Vagina (tissue), 2 donors: ENCODE data around the gene ATF7IP2. TPM values are rescaled to one million over a fixed set of nuclear protein-coding genes. Genes with fewer than 3 reads are reported as not detected.
"Not testable (repeated sequence)": the region's sequence is repeated elsewhere in the genome, so short reads cannot be mapped to it uniquely, and the experiment has no call there.

Source experiments
- DNase-seq, 2 donors: peaks; one replicate each; pipeline ENCODE4 v3.0.0-alpha.2; 2017; ENCODE audit errors: extremely low spot score in 2 of 2
- H3K27ac ChIP-seq: fragments of 200-600 bp; sonication (generic); one replicate; pipeline ENCODE4 v1.5.1; 2019
- H3K27me3 ChIP-seq: fragments of 200-600 bp; sonication (generic); one replicate; pipeline ENCODE4 v1.5.1; 2019
- H3K36me3 ChIP-seq, 2 donors: fragments of 200-600 bp; sonication (generic); one replicate each; pipeline ENCODE4 v1.5.1; 2017 to 2019
- H3K4me1 ChIP-seq: fragments of 200-600 bp; sonication (generic); one replicate; pipeline ENCODE4 v1.5.1; 2019
- H3K4me3 ChIP-seq, 2 donors: fragments of 200-600 bp; sonication (generic); 1 replicate in 1 of 2; 2 replicates in 1 of 2; pipeline ENCODE4 v1.5.1; 2016 to 2019
- H3K9me3 ChIP-seq: fragments of 200-600 bp; sonication (generic); one replicate; pipeline ENCODE4 v1.5.1; 2019
- POLR2A ChIP-seq, 2 donors: fragments of 450-650 bp; IDR thresholded peaks; one replicate each; pipeline ENCODE4 v1.6.1; 2017; ENCODE audit warnings: antibody characterized with exemption in 2 of 2, mild to moderate bottlenecking in 2 of 2, moderate library complexity in 2 of 2
- POLR2AphosphoS5 ChIP-seq, 2 donors: sonication (generic); formaldehyde crosslinking; IDR thresholded peaks; one replicate each; pipeline ENCODE4 v1.9.0; 2017; ENCODE audit warnings: antibody characterized with exemption in 2 of 2, mild to moderate bottlenecking in 2 of 2, low read depth in 1 of 2; ENCODE audit not compliant: insufficient read depth in 1 of 2
- intact Hi-C: fragments of 100-400 bp; cut with DNase I; formaldehyde crosslinking; loops from one replicate; pipeline ENCODE4 v1.15.1; 2023
- total RNA-seq: library from RNA; depleted of rRNA; stranded (reverse); fragments of >200 nt; gene quantifications from one replicate; pipeline ENCODE4 v1.2.3, GENCODE V29; 2016
- TF ChIP-seq, protein P1 (sequence below), 3 experiments: fragments of 450-650 bp in 2 of 3; fragments of 200-600 bp in 1 of 3; sonication (generic) in 1 of 3; IDR thresholded peaks; one replicate each; pipeline ENCODE4 v1.5.1; 2017 to 2019; ENCODE audit warnings: antibody characterized with exemption in 3 of 3, mild to moderate bottlenecking in 2 of 3, moderate library complexity in 2 of 3

Gene ATF7IP2
- total RNA-seq, 1 donor from 2014 or later: 5.4 TPM

DNA sequence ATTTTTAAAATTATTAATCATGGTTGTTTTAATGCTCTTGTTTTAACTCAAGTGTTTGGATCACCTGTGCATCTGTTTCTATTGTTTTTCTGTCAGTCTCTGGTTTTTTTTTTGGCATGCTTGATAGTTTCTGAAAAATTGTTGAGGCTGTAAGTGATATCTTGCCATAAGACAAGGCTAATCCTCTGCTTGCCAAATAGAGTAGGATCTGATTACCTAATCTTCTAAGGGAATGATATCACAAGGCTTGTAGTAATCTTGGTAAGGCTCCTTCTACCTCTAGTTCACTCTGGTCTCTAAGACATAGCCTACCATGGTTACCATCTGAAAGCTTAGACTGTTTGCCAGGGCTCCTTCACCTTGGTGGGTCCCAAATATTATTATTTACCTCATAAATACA is 81.0 kb downstream of the ATF7IP2 start:
- H3K36me3 ChIP-seq: no peaks in the 10 kb centered on the region
- intact Hi-C loops: no loop called here
- TF ChIP-seq POLR2AphosphoS5 (IDR thresholded peaks at IDR 0.05; ENCODE audit: insufficient read depth in 1 of 2, low read depth in 1 of 2) (no peak), POLR2A (IDR thresholded peaks at IDR 0.05) (no peak)
- TF ChIP-seq, protein P1, sequence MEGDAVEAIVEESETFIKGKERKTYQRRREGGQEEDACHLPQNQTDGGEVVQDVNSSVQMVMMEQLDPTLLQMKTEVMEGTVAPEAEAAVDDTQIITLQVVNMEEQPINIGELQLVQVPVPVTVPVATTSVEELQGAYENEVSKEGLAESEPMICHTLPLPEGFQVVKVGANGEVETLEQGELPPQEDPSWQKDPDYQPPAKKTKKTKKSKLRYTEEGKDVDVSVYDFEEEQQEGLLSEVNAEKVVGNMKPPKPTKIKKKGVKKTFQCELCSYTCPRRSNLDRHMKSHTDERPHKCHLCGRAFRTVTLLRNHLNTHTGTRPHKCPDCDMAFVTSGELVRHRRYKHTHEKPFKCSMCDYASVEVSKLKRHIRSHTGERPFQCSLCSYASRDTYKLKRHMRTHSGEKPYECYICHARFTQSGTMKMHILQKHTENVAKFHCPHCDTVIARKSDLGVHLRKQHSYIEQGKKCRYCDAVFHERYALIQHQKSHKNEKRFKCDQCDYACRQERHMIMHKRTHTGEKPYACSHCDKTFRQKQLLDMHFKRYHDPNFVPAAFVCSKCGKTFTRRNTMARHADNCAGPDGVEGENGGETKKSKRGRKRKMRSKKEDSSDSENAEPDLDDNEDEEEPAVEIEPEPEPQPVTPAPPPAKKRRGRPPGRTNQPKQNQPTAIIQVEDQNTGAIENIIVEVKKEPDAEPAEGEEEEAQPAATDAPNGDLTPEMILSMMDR (IDR thresholded peaks at IDR 0.05): no peak
- H3K4me3 ChIP-seq: no peak overlapping the region
- no peak overlapping the region for H3K27ac ChIP-seq
- DNase-seq: no peak
- no peaks in the 10 kb centered on the region for H3K4me1 ChIP-seq
- H3K9me3 ChIP-seq: no peaks in the 10 kb centered on the region
- no peaks in the 10 kb centered on the region for H3K27me3 ChIP-seq

DNA sequence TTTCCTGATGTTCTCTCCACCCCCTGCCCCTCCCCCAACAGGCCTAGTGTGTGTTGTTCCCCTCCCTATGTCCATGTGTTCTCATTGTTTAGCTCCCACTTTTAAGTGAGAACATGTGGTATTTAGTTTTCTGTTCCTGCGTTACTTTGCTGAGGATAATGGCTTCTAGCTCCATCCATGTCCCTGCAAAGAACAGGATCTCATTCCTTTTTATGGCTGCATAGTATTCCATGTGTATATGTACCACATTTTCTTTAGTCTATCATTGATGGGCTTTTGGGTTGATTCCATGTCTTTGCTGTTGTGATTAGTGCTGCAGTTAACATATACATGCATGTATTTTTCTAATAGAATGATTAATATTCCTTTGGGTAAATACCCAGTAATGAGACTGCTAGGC is 90.8 kb downstream of the ATF7IP2 start:
- H3K27me3 ChIP-seq, H3K9me3 ChIP-seq, H3K4me3 ChIP-seq, H3K27ac ChIP-seq, H3K4me1 ChIP-seq, H3K36me3 ChIP-seq, DNase-seq, intact Hi-C loops: not testable (repeated sequence)

DNA sequence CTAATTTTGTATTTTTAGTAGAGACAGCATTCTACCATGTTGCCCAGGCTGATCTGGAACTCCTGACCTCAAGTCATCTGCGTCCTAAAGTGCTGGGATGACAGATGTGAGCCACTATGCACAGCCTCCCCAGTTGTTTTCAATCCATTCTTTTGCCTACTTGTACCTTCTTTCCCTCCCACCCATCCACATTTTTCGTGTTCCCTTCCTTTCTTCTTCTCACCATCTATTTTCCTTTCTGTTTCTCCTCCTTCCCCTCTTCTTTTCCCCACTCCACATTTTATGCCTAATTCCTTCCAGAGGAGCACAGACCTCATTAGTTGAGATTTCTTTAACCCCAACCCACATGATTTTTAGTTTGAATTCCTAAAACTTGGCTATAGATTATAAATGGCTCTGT is 94.3 kb downstream of the ATF7IP2 start:
- no peak overlapping the region for H3K4me3 ChIP-seq
- TF ChIP-seq, protein P1 (IDR thresholded peaks at IDR 0.05): no peak
- TF ChIP-seq POLR2AphosphoS5 (IDR thresholded peaks at IDR 0.05; ENCODE audit: insufficient read depth in 1 of 2, low read depth in 1 of 2): no peak
- no peak for TF ChIP-seq POLR2A (IDR thresholded peaks at IDR 0.05)
- H3K9me3 ChIP-seq: no peaks in the 10 kb centered on the region
- DNase-seq: no peak
- no peaks in the 10 kb centered on the region for H3K4me1 ChIP-seq
- H3K27me3 ChIP-seq: no peaks in the 10 kb centered on the region
- H3K36me3 ChIP-seq: peaks cover 0 to 6% of the 10 kb centered on the region in 2 donors
- no peak overlapping the region for H3K27ac ChIP-seq
- intact Hi-C loops: no loop called here

DNA sequence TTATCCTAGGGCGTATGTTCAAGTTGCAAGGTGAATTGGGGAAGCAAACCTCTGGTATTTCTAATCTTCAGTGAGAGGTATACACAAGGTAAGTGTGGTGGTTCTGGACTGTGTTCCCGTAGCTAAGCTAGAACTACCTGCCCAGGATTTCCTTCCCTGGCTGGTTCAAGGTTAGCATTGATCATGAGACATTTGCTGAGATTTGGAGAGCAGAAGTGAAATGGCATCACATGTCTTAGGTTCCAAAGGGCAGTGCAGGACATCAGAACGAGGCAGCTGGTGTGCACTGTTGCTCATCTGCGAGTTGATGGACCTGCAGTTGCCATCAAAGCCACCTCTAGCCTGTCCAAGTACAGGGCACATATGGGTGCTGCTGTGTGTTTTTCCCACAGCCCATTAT is 99.3 kb downstream of the ATF7IP2 start:
- intact Hi-C loops: no loop called here
- TF ChIP-seq POLR2A (IDR thresholded peaks at IDR 0.05) (no peak), POLR2AphosphoS5 (IDR thresholded peaks at IDR 0.05; ENCODE audit: insufficient read depth in 1 of 2, low read depth in 1 of 2) (no peak)
- TF ChIP-seq, protein P1 (IDR thresholded peaks at IDR 0.05): no peak
- Histone ChIP-seq H3K4me3 (no peak overlapping the region), H3K4me1 (no peaks in the 10 kb centered on the region), H3K27me3 (no peaks in the 10 kb centered on the region), H3K9me3 (no peaks in the 10 kb centered on the region), H3K27ac (no peak overlapping the region), H3K36me3 (peaks cover 0 to 6% of the 10 kb centered on the region in 2 donors)
- no peak for DNase-seq

DNA sequence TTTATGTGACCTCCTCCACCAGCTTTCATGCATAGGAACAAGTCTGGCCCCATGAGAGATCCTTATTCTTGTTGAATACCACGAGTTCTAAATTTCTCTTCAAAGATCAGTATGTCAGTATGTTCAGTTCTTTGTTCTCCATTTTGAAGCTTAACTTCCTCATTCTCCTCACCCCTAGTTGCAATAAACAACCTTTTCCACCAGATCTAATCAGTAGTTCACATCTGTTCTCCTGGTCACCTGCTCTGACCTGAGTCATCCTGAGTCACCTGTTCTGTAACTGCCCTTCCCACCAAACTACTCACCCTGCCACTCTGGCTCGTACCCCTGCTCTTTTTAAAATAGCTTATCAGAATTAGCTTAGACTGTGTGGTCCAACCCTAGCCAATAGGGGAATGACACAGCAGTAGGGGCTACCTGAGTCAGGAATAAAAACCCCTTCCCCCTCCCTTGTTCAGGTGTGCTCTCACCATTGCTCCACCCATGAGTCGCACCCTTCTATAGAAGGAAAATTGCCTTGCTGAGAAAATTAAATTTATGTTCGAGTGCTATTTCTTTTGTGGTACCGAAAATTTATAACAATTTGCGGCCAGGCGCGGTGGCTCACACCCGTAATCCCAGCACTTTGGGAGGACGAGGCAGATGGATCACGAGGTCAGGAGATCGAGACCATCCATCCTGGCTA is 100.0 kb downstream of the ATF7IP2 start:
- intact Hi-C loops: no loop called here

More for the DNA sequence above, 100.0 kb downstream of the ATF7IP2 start:
- Histone ChIP-seq H3K27me3 (no peaks in the 10 kb centered on the region), H3K36me3 (peaks cover 0 to 4% of the 10 kb centered on the region in 2 donors), H3K4me3 (no peak overlapping the region), H3K4me1 (no peaks in the 10 kb centered on the region), H3K9me3 (no peaks in the 10 kb centered on the region), H3K27ac (no peak overlapping the region)
- no peak for DNase-seq
- TF ChIP-seq, protein P1 (IDR thresholded peaks at IDR 0.05): no peak
